Measurements from ENCODE around the gene LACTBL1.
"Not testable (repeated sequence)": the region's sequence is repeated elsewhere in the genome, so short reads cannot be mapped to it uniquely, and the experiment has no call there.

Gene LACTBL1

DNA sequence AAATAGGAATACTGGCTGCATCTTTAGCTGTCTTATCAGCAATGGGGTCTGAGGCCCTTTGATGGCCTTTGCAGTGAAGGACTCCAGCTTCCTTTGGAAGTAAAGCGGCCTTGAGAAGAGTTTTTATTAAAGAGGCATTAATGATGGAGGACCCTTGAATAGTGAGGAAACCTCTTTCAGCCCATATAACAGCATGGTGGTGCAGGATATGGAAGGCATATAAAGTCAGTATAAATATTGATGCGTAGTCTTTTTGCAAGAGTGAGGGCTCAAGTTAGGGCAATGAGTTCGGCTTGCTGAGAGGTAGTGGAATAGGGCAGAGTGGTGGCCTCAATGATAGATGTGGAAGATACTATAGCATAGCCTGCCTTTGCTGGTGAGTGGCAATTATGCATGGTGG, 27.5 kb upstream of the LACTBL1 start:
- H3K27ac Mint-ChIP-seq, DNase-seq, H3K4me1 Mint-ChIP-seq, H3K27me3 Mint-ChIP-seq, H3K4me3 Mint-ChIP-seq, CTCF ChIA-PET, H3K9me3 Mint-ChIP-seq, H3K36me3 Mint-ChIP-seq: not testable (repeated sequence)

DNA sequence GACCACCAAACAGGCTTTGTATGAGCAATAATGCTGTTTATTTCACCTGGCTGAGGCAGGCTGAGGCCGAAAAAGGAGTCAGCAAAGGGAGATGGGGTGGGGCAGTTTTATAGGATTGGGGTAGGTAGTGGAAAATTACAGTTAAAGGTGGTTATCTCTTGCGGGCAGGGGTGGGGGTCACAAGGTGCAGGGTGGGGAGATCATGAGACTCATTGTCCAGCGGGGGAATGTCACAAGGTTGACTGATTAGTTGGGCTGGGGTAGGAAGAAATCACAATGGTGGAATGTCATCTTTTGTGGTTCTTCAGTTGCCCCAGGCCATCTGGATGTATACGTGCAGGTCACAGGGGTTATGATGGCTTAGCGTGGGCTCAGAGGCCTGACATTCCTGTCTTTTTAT, 24.9 kb upstream of the LACTBL1 start:
- CTCF ChIA-PET, H3K4me1 Mint-ChIP-seq, H3K27ac Mint-ChIP-seq, DNase-seq, H3K36me3 Mint-ChIP-seq, H3K27me3 Mint-ChIP-seq, H3K4me3 Mint-ChIP-seq, H3K9me3 Mint-ChIP-seq: not testable (repeated sequence)

DNA sequence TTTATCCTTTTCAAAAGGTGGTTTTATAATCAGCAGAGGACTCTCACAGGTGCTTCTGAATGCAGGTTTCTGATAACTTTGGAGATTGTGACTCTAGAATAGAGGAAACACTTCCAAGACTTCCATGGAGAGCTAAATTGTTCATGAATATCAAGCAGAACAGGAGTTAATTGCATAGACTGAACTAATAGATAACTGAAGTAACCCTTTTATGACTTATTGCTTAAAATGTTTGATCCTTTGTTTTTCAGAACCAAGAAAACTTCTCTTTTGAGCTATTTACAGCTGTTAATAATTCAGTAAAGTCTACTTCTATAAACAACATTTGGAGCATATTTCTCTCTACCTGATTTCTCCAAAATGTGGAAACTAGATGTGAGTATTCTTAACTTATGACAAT, 23.1 kb upstream of the LACTBL1 start:
- no peak overlapping the region for H3K4me3 Mint-ChIP-seq
- CTCF ChIA-PET = no interaction called here
- H3K27me3 Mint-ChIP-seq = no peaks in the 10 kb centered on the region
- peaks cover 7% of the 10 kb centered on the region for H3K9me3 Mint-ChIP-seq
- peaks cover 2% of the 10 kb centered on the region for H3K36me3 Mint-ChIP-seq
- H3K4me1 Mint-ChIP-seq = no peaks in the 10 kb centered on the region
- no peak for DNase-seq
- H3K27ac Mint-ChIP-seq = no peak overlapping the region

DNA sequence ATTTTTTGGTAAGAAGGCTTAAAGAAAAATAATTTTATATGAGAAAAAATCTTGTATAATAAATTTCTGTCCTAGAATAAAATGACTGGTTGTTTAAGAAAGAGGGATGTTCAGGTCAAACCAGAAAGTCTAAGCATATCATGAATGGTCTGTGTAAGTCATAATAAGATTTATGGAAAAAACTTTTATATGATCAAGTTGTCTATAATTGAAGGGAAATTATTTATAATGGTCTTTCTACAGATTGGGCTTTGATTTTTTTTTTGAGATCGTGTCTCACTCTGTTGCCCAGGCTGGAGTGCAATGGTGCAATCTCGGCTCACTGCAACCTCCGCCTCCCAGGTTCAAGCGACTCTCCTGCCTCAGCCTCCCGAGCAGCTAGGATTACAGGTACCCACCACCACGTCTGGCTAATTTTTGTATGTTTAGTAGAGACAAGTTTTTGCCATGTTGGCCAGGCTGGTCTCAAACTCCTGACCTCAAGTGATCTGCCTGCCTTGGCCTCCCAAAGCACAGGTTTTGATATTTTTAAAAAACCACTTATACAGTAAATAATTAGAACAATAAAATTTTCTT, 20.6 kb upstream of the LACTBL1 start:
- CTCF ChIA-PET, H3K4me3 Mint-ChIP-seq, H3K27me3 Mint-ChIP-seq: not testable (repeated sequence)

DNA sequence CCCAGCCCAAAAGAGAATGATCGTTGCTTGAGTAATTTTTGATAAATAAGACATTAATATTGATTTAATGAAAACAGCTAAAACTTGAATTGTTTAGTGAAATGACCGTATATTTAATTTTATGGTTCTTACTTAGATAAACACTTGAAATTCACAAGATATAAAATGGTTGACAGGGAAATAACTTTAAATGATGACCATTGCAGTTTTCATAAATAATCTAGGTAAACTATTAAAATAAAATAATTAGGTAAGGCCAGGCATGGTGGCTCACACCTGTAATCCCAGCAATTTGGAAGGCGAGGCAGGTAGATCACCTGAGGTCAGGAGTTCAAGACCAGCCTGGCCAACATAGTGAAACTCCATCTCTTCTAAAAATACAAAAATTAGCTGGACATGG, 19.7 kb upstream of the LACTBL1 start:
- H3K9me3 Mint-ChIP-seq, H3K4me3 Mint-ChIP-seq, DNase-seq, CTCF ChIA-PET, H3K4me1 Mint-ChIP-seq, H3K27ac Mint-ChIP-seq, H3K27me3 Mint-ChIP-seq, H3K36me3 Mint-ChIP-seq: not testable (repeated sequence)

More for the DNA sequence above, 20.6 kb upstream of the LACTBL1 start:
- H3K36me3 Mint-ChIP-seq, H3K27ac Mint-ChIP-seq, H3K9me3 Mint-ChIP-seq, H3K4me1 Mint-ChIP-seq, DNase-seq: not testable (repeated sequence)

DNA sequence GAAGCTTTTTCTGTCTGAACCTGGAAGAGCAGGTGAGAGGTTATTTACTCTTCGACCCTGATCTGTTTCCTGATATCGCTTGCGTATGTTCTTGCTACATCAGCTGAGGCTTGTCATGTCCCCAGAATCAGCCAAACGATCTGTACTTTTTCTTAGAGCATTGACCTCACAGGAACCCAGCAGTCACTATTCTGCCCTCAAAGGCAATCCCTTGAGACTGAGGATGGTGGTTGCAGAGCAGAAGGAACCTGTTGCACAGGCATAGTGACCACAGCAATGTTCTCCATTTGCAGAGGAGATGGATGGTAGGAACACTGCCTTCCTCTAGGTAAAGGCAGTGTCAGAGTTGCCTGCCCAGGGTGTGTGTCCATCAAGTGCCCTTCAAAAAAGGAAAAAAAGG, 11.3 kb upstream of the LACTBL1 start:
- H3K36me3 Mint-ChIP-seq = no peaks in the 10 kb centered on the region
- no peak for DNase-seq
- H3K4me1 Mint-ChIP-seq = no peaks in the 10 kb centered on the region
- no peak overlapping the region for H3K27ac Mint-ChIP-seq
- CTCF ChIA-PET = no interaction called here
- peaks cover 33% of the 10 kb centered on the region for H3K27me3 Mint-ChIP-seq
- no peak overlapping the region for H3K4me3 Mint-ChIP-seq
- no peaks in the 10 kb centered on the region for H3K9me3 Mint-ChIP-seq

DNA sequence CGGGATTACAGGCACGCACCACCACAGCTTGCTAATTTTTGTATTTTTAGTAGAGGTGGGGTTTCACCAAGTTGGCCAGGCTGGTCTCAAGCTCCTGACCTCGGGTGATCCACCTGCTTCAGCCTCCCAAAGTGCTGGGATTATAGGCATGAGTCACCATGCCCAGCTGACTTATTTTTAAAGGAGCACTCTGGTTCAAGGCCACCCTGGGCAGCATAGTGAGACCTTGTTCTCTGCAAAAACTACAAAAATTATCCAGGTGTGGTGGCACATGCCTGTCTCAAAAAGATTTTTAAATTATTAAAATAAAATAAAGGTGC, 7.8 kb upstream of the LACTBL1 start:
- DNase-seq, H3K36me3 Mint-ChIP-seq, H3K9me3 Mint-ChIP-seq, H3K4me1 Mint-ChIP-seq, CTCF ChIA-PET, H3K4me3 Mint-ChIP-seq, H3K27ac Mint-ChIP-seq: not testable (repeated sequence)
- peaks cover 43% of the 10 kb centered on the region for H3K27me3 Mint-ChIP-seq

DNA sequence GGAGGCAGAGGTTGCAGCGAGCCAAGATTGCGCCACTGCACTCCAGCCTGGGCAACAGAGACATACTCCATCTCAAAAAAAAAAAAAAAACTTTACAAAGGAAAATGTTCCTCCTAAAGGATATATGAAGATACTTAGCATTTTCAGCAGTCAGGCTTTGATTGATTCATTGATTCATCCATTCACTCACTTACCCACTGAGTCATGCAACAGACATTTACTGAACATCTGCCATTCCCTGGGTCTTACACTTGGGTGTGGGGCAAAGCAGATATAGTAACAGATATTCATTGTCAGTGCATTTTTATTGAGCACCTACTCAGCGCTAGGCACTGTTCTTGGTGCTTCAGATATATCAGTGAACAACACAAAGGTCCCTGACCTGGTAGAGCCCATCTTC, 5.6 kb upstream of the LACTBL1 start:
- no peak for DNase-seq
- H3K4me1 Mint-ChIP-seq = no peaks in the 10 kb centered on the region
- no peaks in the 10 kb centered on the region for H3K9me3 Mint-ChIP-seq
- H3K4me3 Mint-ChIP-seq = no peak overlapping the region
- CTCF ChIA-PET = interaction anchor here (6.3 kb wide), 1 partner anchor 206 kb away, joined by 49 read pairs; no protein-coding TSS in a partner anchor
- H3K36me3 Mint-ChIP-seq = no peaks in the 10 kb centered on the region
- no peak overlapping the region for H3K27ac Mint-ChIP-seq
- H3K27me3 Mint-ChIP-seq = peaks cover 38% of the 10 kb centered on the region

DNA sequence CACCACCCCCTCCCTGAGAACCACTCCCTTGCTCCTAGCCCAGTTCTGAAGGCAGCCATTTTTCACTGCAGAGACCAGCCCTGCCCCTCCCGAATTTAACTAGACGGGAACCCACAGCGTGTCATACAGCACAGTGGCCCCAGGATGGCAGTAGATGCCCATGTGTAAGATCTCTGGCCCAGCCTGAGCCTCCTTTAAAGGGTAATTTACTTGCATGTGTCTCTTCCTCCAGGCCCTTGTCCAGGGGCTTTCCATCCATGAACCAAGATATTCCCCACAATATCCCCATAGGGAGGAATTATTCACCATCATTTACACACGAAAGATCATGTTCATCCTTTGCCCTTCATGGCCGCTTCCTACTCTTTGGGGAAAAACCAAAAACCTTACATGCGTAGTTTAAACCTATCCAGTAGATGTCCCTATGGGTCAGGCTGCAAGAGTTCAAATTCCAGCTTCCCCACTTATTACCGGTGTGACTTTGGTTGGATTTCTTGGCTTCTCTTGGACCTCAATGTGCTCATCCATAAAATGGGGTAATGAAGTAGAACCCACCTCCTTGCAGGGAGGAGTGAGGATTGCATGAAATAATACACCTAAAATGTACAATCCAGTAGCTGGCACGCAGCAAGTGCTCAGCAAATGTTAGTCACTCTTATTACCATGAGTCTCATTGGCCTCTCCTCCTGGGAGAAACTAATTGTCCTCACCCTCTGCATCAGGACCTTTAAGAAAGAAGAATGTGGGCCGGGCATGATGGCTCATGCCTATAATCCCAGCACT, 4.0 kb upstream of the LACTBL1 start:
- H3K9me3 Mint-ChIP-seq = no peaks in the 10 kb centered on the region
- CTCF ChIA-PET = interaction anchor here (6.3 kb wide), 1 partner anchor 207 kb away, joined by 49 read pairs; no protein-coding TSS in a partner anchor
- H3K27me3 Mint-ChIP-seq = peaks cover 43% of the 10 kb centered on the region

DNA sequence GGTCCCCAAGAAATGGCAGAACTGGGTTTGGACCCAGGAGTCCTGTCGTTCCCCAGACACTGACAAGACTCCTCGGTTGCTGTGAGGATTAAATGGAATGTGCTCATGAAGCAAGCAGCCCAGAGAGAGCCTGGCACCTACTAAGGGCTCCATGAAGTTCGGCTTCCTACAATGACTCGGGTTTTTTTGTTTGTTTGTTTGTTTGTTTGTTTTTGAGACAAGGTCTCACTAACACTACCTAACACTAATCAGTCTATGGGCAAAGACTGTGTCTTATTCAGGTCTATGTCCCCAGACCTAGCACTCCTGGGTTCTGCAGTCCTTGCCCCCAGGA, 3.4 kb upstream of the LACTBL1 start:
- Mint-ChIP-seq H3K4me3 (no peak overlapping the region), H3K27me3 (peaks cover 46% of the 10 kb centered on the region), H3K27ac (no peak overlapping the region), H3K9me3 (no peaks in the 10 kb centered on the region), H3K36me3 (no peaks in the 10 kb centered on the region), H3K4me1 (no peaks in the 10 kb centered on the region)
- no peak for DNase-seq
- CTCF ChIA-PET = interaction anchor here (6.3 kb wide), 1 partner anchor 208 kb away, joined by 49 read pairs; no protein-coding TSS in a partner anchor

More for the DNA sequence above, 4.0 kb upstream of the LACTBL1 start:
- no peak overlapping the region for H3K4me3 Mint-ChIP-seq
- H3K27ac Mint-ChIP-seq = no peak overlapping the region
- peak; percentile 70 for DNase-seq
- no peaks in the 10 kb centered on the region for H3K36me3 Mint-ChIP-seq
- no peaks in the 10 kb centered on the region for H3K4me1 Mint-ChIP-seq

DNA sequence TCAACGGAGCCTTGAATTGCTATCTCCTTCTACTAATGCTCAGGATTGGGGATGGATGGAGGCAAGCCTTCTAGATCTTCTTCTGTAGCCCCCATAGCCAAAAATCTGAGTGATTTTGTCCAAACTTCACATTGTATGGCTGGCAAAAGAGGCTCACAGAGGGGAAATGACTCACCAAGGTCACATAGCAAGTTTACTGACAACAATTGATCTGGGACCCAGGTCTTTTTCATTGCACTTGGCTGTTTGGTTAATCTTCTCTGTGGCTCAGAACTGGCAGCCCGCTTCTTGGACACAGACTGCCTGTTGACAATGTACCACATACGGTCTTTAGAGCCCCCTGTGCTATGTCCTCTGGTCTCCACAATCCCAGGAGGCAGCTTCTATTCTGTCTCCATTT, 3.0 kb upstream of the LACTBL1 start:
- no peak overlapping the region for H3K27ac Mint-ChIP-seq
- no peak for DNase-seq
- CTCF ChIA-PET = interaction anchor here (1.5 to 6.3 kb wide), 2 partner anchors 208 to 212 kb away, joined by 4 to 49 read pairs; no protein-coding TSS in a partner anchor
- no peaks in the 10 kb centered on the region for H3K4me1 Mint-ChIP-seq
- H3K27me3 Mint-ChIP-seq = peaks cover 50% of the 10 kb centered on the region
- no peak overlapping the region for H3K4me3 Mint-ChIP-seq
- H3K36me3 Mint-ChIP-seq = no peaks in the 10 kb centered on the region
- no peaks in the 10 kb centered on the region for H3K9me3 Mint-ChIP-seq

DNA sequence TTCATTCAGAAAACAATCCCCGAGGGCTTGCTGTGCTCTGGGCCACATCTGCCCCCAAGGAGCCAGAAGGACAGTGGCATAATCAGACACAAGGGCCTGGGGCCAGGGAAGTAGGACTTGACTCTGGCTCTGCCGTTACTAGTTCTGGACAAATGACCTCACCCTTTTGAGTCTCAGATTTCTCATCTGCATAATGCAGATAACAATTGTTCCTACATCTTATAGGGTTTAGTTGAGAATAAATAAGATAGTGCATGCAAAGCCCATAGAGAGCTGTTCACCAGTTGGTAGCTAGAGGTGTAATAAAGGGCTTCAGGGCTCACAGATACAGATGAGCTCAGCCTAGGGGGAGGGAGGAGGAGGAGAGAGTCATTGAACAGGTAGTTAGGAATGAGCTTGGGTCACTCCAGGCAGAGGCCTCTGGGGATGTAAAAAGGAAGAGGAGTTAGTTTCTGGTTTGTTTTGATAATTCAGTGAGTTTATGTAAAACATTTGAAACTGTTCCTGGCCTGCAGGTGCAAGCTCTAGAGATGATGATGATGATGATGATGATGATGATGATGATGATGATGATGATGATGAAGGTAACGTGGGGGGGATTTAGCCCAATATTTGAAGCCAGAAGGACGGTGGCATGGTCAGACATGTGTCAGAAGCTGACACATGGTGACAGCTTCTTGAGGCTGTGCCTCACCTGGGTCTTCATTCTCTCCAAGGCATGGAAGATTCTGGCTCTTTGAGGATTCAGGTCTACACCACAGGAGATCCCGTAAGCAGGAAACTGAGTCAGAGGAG, 858 bp downstream of the LACTBL1 start:
- Mint-ChIP-seq H3K9me3 (peaks cover under 1% of the 10 kb centered on the region), H3K27me3 (peaks cover 55% of the 10 kb centered on the region), H3K4me3 (no peak overlapping the region), H3K4me1 (no peaks in the 10 kb centered on the region), H3K36me3 (no peaks in the 10 kb centered on the region), H3K27ac (no peak overlapping the region)
- CTCF ChIA-PET = interaction anchor here (2.5 kb wide), 1 partner anchor 213 kb away, joined by 7 read pairs; no protein-coding TSS in a partner anchor
- DNase-seq = no peak

DNA sequence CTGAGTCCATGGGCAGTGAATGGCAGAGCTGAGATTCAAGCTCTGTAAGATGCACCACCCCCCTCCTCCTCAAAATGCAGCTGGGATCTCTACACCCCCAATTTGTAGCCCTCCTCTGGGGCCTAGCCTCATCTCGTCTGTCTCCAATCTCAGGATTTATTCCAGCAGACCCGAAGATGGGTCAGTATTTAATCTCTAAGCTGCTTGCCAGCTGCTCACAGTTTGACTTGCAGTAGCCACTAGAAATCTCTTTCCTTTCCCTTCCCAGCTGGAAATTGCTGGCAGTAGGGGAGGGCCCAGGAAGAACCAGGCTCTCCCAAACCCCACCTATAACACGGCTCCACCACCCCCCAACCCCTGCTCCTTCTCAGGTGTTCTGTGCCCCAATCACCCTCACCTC, 1.5 kb downstream of the LACTBL1 start:
- Mint-ChIP-seq H3K36me3 (no peaks in the 10 kb centered on the region), H3K27me3 (peaks cover 58% of the 10 kb centered on the region), H3K4me3 (no peak overlapping the region), H3K4me1 (no peaks in the 10 kb centered on the region), H3K27ac (no peak overlapping the region), H3K9me3 (peaks cover 7% of the 10 kb centered on the region)
- no peak for DNase-seq
- CTCF ChIA-PET = interaction anchor here (0.7 to 2.5 kb wide), 2 partner anchors 213 to 503 kb away, joined by 3 to 7 read pairs; no protein-coding TSS in a partner anchor

DNA sequence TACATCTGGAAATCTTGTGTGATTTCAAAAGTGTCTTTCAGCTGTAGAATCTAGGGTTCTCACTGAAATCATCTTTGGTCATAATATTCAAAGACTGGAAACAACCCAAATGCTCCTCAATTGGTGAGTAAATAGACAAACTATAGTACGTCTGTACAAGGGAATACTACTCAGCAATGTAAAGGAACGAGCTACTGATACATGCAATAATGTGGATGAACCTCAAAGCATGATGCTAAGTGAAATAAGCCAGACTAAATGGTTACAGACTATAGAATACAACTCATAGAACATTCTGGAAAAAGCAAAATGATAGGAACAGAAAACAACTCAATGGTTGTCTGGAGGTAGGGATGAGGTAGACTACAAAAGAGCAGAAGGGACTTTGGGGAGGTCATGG, 2.6 kb downstream of the LACTBL1 start:
- no peaks in the 10 kb centered on the region for H3K36me3 Mint-ChIP-seq
- no peak overlapping the region for H3K27ac Mint-ChIP-seq
- no peaks in the 10 kb centered on the region for H3K4me1 Mint-ChIP-seq
- peaks cover 53% of the 10 kb centered on the region for H3K27me3 Mint-ChIP-seq
- H3K9me3 Mint-ChIP-seq = peaks cover 7% of the 10 kb centered on the region
- H3K4me3 Mint-ChIP-seq = no peak overlapping the region
- no peak for DNase-seq
- CTCF ChIA-PET = no interaction called here

DNA sequence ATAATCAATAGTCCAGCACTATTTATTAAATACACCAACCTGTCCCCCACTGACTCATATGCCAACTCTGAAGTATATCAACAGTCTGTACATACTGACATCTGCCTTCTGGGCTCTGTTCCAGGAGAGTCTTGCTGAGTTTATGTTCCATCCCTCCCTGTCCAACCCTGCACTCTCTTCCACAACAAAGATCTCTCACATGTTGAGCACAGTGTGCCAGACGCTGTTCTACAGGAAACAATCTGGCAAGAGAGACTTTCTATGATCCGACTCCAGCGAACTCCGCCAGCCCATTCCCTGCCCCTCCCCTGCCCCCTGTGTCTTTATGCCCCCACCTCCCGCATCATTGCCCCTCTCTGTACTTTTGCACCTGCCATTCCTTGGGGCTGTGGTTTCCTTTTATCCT, 3.4 kb downstream of the LACTBL1 start:
- H3K9me3 Mint-ChIP-seq = peaks cover 7% of the 10 kb centered on the region
- CTCF ChIA-PET = no interaction called here
- H3K27me3 Mint-ChIP-seq = peaks cover 55% of the 10 kb centered on the region
- no peaks in the 10 kb centered on the region for H3K36me3 Mint-ChIP-seq
- H3K4me3 Mint-ChIP-seq = no peak overlapping the region
- no peak overlapping the region for H3K27ac Mint-ChIP-seq
- DNase-seq = no peak
- H3K4me1 Mint-ChIP-seq = no peaks in the 10 kb centered on the region

Measured in activated naive CD4-positive, alpha-beta T cell treated with anti-CD3 and anti-CD28 coated beads, Interleukin-2, amount 10 ng/mL, durations not matched to agents 7 days and 5 days (primary cell).